Bronchial epithelial cell (primary cell): ENCODE results near the gene PHACTR1. TPM values are rescaled to one million over a fixed set of nuclear protein-coding genes. Genes with fewer than 3 reads are reported as not detected.
A peak's percentile ranks its signal among the peaks of the same experiment; 100 is the strongest.

Experiments used
- DNase-seq: peaks from one replicate; pipeline ENCODE4 v3.0.0-alpha.2; 2010; ENCODE audit warnings: low read depth
- FAIRE-seq: peaks from 2 replicates; lab custom pipeline; 2011; peaks lifted over from hg19 to GRCh38; lab: Jason Lieb, UNC
- H3K27me3 ChIP-seq: 2 replicates; pipeline ENCODE4 v1.5.1; 2011; ENCODE audit warnings: low read length; ENCODE audit not compliant: control insufficient read depth, insufficient read depth
- H3K36me3 ChIP-seq: 2 replicates; pipeline ENCODE4 v1.5.1; 2011; ENCODE audit warnings: low read length; ENCODE audit not compliant: control insufficient read depth, insufficient read depth
- H3K4me3 ChIP-seq: 2 replicates; pipeline ENCODE4 v1.5.1; 2011; ENCODE audit warnings: mild to moderate bottlenecking, low read depth, low read length, control low read depth
- total RNA-seq: library from RNA; depleted of rRNA; stranded (reverse); fragments of >200 nt; gene quantifications from 2 replicates; pipeline ENCODE4 v1.2.1, GENCODE V29; 2014
- TF ChIP-seq, protein P1 (sequence below): IDR thresholded peaks from 2 replicates; pipeline ENCODE4 v1.5.1; 2011; ENCODE audit warnings: mild to moderate bottlenecking, moderate library complexity, low read length, control low read depth, inconsistent platforms; ENCODE audit not compliant: insufficient read depth, severe bottlenecking

PHACTR1 gene
- total RNA-seq, 1 donor from 2014 or later = under 0.01 TPM

DNA sequence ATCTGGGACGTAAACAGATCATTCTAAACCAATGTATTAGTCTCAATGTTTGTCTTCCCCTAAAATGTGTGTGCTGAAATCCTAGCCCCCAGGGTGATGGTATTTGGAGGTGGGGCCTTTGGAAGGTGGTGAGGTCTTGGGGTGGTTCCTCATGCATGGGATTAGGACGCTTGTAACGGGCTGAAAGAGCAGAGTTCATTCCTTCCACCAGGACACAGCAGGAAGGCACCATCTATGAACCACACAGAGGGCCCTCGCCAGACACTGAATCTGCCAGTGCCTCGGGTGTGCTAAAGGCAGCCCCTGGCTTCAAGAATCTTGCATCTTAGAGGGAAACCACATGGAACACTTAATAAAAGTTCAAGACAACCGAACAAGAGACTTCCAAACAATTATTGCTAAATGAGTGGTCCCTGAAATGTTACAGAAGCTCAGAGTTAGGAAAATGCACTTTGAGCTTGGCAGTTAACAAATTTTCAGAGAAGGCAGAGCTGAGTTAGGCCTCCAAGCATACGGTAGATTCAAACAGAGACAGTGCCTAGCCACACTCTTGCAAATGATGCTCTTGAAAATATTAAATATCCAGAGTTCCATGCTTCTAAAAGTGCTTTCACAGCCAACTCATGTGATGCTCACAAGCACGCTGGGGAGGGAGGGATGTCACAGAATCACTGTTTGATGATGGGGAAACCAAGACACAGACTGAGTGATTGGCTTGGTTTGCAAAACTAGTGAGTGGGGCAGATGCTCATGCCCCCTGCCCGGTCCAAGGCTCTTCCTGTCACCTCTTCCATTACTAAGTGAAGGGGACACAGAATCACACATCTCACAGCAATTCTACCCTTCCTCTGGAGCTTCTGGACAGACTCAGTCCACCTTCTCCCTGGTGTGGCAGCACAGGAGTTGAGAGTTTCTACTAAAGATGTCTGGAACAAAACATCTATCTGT is 584.4 kb downstream of the PHACTR1 start:
- FAIRE-seq (no peak), DNase-seq (no peak)
- TF ChIP-seq, protein P1, sequence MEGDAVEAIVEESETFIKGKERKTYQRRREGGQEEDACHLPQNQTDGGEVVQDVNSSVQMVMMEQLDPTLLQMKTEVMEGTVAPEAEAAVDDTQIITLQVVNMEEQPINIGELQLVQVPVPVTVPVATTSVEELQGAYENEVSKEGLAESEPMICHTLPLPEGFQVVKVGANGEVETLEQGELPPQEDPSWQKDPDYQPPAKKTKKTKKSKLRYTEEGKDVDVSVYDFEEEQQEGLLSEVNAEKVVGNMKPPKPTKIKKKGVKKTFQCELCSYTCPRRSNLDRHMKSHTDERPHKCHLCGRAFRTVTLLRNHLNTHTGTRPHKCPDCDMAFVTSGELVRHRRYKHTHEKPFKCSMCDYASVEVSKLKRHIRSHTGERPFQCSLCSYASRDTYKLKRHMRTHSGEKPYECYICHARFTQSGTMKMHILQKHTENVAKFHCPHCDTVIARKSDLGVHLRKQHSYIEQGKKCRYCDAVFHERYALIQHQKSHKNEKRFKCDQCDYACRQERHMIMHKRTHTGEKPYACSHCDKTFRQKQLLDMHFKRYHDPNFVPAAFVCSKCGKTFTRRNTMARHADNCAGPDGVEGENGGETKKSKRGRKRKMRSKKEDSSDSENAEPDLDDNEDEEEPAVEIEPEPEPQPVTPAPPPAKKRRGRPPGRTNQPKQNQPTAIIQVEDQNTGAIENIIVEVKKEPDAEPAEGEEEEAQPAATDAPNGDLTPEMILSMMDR = no peak
- peaks cover 10% of the 10 kb centered on the region for H3K36me3 ChIP-seq
- H3K27me3 ChIP-seq = no peaks in the 10 kb centered on the region
- no peak overlapping the region for H3K4me3 ChIP-seq

- FAIRE-seq (no peak), DNase-seq (no peak)
- no peak overlapping the region for H3K4me3 ChIP-seq
These were observed 585.7 kb downstream of the PHACTR1 start for GRCh38 chr6:13302291-13302690.

GRCh38 chr6:13302751-13303667 is 586.4 kb downstream of the PHACTR1 start:
- DNase-seq (peak; percentile 99), FAIRE-seq (no peak)
- H3K36me3 ChIP-seq = peaks cover 7% of the 10 kb centered on the region
- H3K4me3 ChIP-seq = no peak overlapping the region
- no peaks in the 10 kb centered on the region for H3K27me3 ChIP-seq
- TF ChIP-seq, protein P1 = no peak

More at GRCh38 chr6:13302291-13302690, 585.7 kb downstream of the PHACTR1 start:
- Histone ChIP-seq H3K27me3 (no peaks in the 10 kb centered on the region), H3K36me3 (peaks cover 7% of the 10 kb centered on the region)
- TF ChIP-seq, protein P1 = no peak

DNA sequence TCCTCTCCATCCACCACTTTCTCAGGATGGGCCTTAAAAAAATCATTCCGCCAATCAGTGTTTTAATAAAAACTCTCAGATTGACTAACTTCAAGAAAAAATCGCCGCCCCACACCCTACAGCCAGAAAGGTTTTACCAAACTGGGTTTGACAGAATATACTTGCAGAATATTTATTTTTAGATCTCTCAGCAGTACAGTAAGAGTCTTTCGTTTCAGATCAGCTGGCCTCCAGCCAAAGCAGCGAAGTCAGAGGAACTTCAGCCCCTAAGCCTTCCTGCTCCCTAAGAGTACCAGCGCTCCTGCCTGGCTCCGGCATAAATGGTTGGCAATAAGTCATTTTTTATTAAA is 587.1 kb downstream of the PHACTR1 start:
- peak; percentile 58 for DNase-seq
- peaks cover 7% of the 10 kb centered on the region for H3K36me3 ChIP-seq

GRCh38 chr6:13304101-13304500 is 587.5 kb downstream of the PHACTR1 start:
- no peak overlapping the region for H3K4me3 ChIP-seq
- no peaks in the 10 kb centered on the region for H3K27me3 ChIP-seq
- DNase-seq (peak; percentile 3), FAIRE-seq (no peak)
- H3K36me3 ChIP-seq = peaks cover 7% of the 10 kb centered on the region
- TF ChIP-seq, protein P1 = no peak

More for the DNA sequence above, 587.1 kb downstream of the PHACTR1 start:
- Histone ChIP-seq H3K4me3 (no peak overlapping the region), H3K27me3 (no peaks in the 10 kb centered on the region)
- no peak for FAIRE-seq
- TF ChIP-seq, protein P1 = no peak
